H1 (cell line): ENCODE measurements around the gene POU6F2. TPM values are rescaled to one million over a fixed set of nuclear protein-coding genes. Genes with fewer than 3 reads are reported as not detected.

Experiments used
- CTCF ChIA-PET: fragments of 300-600 bp; sonication (Branson Sonifier 250); formaldehyde crosslinking; loops from one replicate; lab custom pipeline; 2021; ENCODE audit not compliant: partially characterized antibody; lab: Charles Lee
- POLR2A ChIA-PET: fragments of 300-600 bp; sonication (Branson Sonifier 250); formaldehyde crosslinking; loops from one replicate; lab custom pipeline; 2021; ENCODE audit warnings: inconsistent platforms; ENCODE audit not compliant: partially characterized antibody; lab: Charles Lee
- DNase-seq, 2 experiments: peaks; one replicate each; pipeline versions ENCODE4 v3.0.0 to v3.0.0-alpha.2; 2010 to 2022; ENCODE audit warnings: low spot score in 2 of 2, low read depth in 1 of 2, mixed read lengths in 1 of 2
- FAIRE-seq: peaks from 2 replicates; lab custom pipeline; 2011; peaks lifted over from hg19 to GRCh38; lab: Jason Lieb, UNC
- H2AFZ ChIP-seq: 2 replicates; pipeline ENCODE4 v1.8.1; 2012; ENCODE audit warnings: low read length, inconsistent platforms
- H2AK5ac ChIP-seq: 2 replicates; pipeline ENCODE4 v1.6.1; 2013; ENCODE audit warnings: low read depth, low read length
- H2BK120ac ChIP-seq: replicated peaks from 2 replicates; pipeline ENCODE3; 2013; ENCODE audit warnings: low read depth, low read length, inconsistent platforms
- H2BK12ac ChIP-seq: 2 replicates; pipeline ENCODE4 v1.6.1; 2013; ENCODE audit warnings: low read depth, low read length
- H2BK15ac ChIP-seq: 2 replicates; pipeline ENCODE4 v1.6.1; 2013; ENCODE audit warnings: low read length
- H2BK20ac ChIP-seq: 2 replicates; pipeline ENCODE4 v1.6.1; 2013; ENCODE audit warnings: low read length
- H2BK5ac ChIP-seq: 2 replicates; pipeline ENCODE4 v1.6.1; 2013; ENCODE audit warnings: low read depth, low read length
- H3K14ac ChIP-seq: 2 replicates; pipeline ENCODE4 v1.6.1; 2013; ENCODE audit warnings: inconsistent platforms; ENCODE audit not compliant: insufficient read length
- H3K18ac ChIP-seq: 2 replicates; pipeline ENCODE4 v1.6.1; 2013; ENCODE audit warnings: low read length; ENCODE audit errors: extremely low read depth
- H3K23ac ChIP-seq: 2 replicates; pipeline ENCODE4 v1.6.1; 2013; ENCODE audit warnings: inconsistent platforms; ENCODE audit not compliant: insufficient read length
- H3K23me2 ChIP-seq: 2 replicates; pipeline ENCODE4 v1.6.1; 2013; ENCODE audit warnings: low read depth, low read length
- H3K27ac ChIP-seq: 2 replicates; pipeline ENCODE4 v1.6.1; 2011; ENCODE audit warnings: low read depth, low read length, inconsistent platforms
- H3K27me3 ChIP-seq, 4 experiments: replicated peaks in 1 of 4; 1 replicate in 1 of 4; 2 replicates in 3 of 4; pipeline versions ENCODE4 v1.6.1 to v1.8.1; 2011 to 2013; ENCODE audit warnings: low read length in 3 of 4, mild to moderate bottlenecking in 3 of 4, inconsistent platforms in 2 of 4, mixed read lengths in 2 of 4, moderate library complexity in 1 of 4; ENCODE audit not compliant: control insufficient read depth in 3 of 4, insufficient read depth in 3 of 4; ENCODE audit errors: extremely low read depth in 1 of 4
- H3K36me3 ChIP-seq, 4 experiments: 2 replicates each; pipeline versions ENCODE4 v1.6.1 to v1.8.1; 2011 to 2013; ENCODE audit warnings: mild to moderate bottlenecking in 4 of 4, low read length in 3 of 4, moderate library complexity in 2 of 4, control low read depth in 1 of 4, inconsistent platforms in 1 of 4; ENCODE audit not compliant: insufficient read depth in 4 of 4, control insufficient read depth in 2 of 4
- H3K4ac ChIP-seq: replicated peaks from 2 replicates; pipeline ENCODE3; 2013; ENCODE audit warnings: low read length, low read depth, mixed read lengths, inconsistent platforms; ENCODE audit not compliant: insufficient read length
- H3K4me1 ChIP-seq, 4 experiments: replicated peaks in 1 of 4; 1 replicate in 1 of 4; 2 replicates in 3 of 4; pipeline versions ENCODE4 v1.6.1 to v1.8.1; 2011 to 2013; ENCODE audit warnings: low read length in 3 of 4, inconsistent platforms in 2 of 4, mixed read lengths in 1 of 4; ENCODE audit not compliant: insufficient read depth in 4 of 4, control insufficient read depth in 3 of 4
- H3K4me2 ChIP-seq, 2 experiments: 2 replicates each; pipeline versions ENCODE4 v1.6.1 to v1.8.1; 2011 to 2013; ENCODE audit warnings: low read depth in 2 of 2, low read length in 2 of 2, control low read depth in 1 of 2, inconsistent platforms in 1 of 2, mild to moderate bottlenecking in 1 of 2; ENCODE audit not compliant: insufficient read depth in 1 of 2
- H3K4me3 ChIP-seq, 4 experiments: fragments of 200-600, 300-600 bp in 1 of 4; sonication (generic), shearing (Covaris generic), sonication (Bioruptor Twin) in 1 of 4; 2 replicates each; pipeline versions ENCODE4 v1.5.1 to v1.8.1; 2011 to 2016; ENCODE audit warnings: low read length in 4 of 4, low read depth in 3 of 4, control low read depth in 2 of 4, inconsistent platforms in 2 of 4, mild to moderate bottlenecking in 2 of 4, mixed read lengths in 1 of 4, moderate library complexity in 1 of 4; ENCODE audit not compliant: insufficient read depth in 2 of 4; ENCODE audit errors: extremely low read depth in 1 of 4
- H3K56ac ChIP-seq: replicated peaks from 2 replicates; pipeline ENCODE3; 2013; ENCODE audit warnings: low read depth, mild to moderate bottlenecking, mixed read lengths, low read length, inconsistent platforms; ENCODE audit not compliant: insufficient read length
- H3K79me1 ChIP-seq: 2 replicates; pipeline ENCODE4 v1.6.1; 2013; ENCODE audit warnings: low read depth, low read length, control low read depth
- H3K79me2 ChIP-seq, 2 experiments: 2 replicates each; pipeline versions ENCODE4 v1.6.1 to v1.8.1; 2012 to 2013; ENCODE audit warnings: low read length in 2 of 2, mild to moderate bottlenecking in 2 of 2, inconsistent platforms in 1 of 2; ENCODE audit not compliant: insufficient read depth in 2 of 2, control insufficient read depth in 1 of 2
- H3K9ac ChIP-seq, 4 experiments: replicated peaks in 1 of 4; 1 replicate in 1 of 4; 2 replicates in 3 of 4; pipeline versions ENCODE4 v1.6.1 to v1.8.1; 2011 to 2013; ENCODE audit warnings: low read depth in 3 of 4, low read length in 3 of 4, control low read depth in 2 of 4, mild to moderate bottlenecking in 2 of 4, moderate library complexity in 2 of 4, inconsistent platforms in 1 of 4; ENCODE audit errors: extremely low read depth in 1 of 4
- H3K9me3 ChIP-seq, 2 experiments: 2 replicates each; pipeline versions ENCODE4 v1.6.1 to v1.8.1; 2012 to 2013; ENCODE audit warnings: mild to moderate bottlenecking in 2 of 2, moderate library complexity in 2 of 2, control low read depth in 1 of 2, inconsistent platforms in 1 of 2, low read depth in 1 of 2, low read length in 1 of 2, mixed read lengths in 1 of 2; ENCODE audit not compliant: insufficient read depth in 2 of 2
- H4K20me1 ChIP-seq, 2 experiments: replicated peaks in 1 of 2; 2 replicates each; pipeline versions ENCODE3 to v1.8.1; 2011 to 2013; ENCODE audit warnings: inconsistent platforms in 2 of 2, low read length in 2 of 2, mild to moderate bottlenecking in 1 of 2; ENCODE audit not compliant: insufficient read depth in 2 of 2, control insufficient read depth in 1 of 2
- H4K5ac ChIP-seq: 2 replicates; pipeline ENCODE4 v1.6.1; 2013; ENCODE audit warnings: low read length, low read depth, mixed read lengths, inconsistent platforms; ENCODE audit not compliant: insufficient read length
- H4K8ac ChIP-seq: 2 replicates; pipeline ENCODE4 v1.8.0; 2013; ENCODE audit warnings: mild to moderate bottlenecking, moderate library complexity, low read length, inconsistent platforms; ENCODE audit not compliant: insufficient read depth; ENCODE audit errors: extremely low read depth
- H4K91ac ChIP-seq: replicated peaks from 2 replicates; pipeline ENCODE3; 2013; ENCODE audit warnings: low read length, mixed read lengths, inconsistent platforms; ENCODE audit not compliant: insufficient read length
- CBX8 ChIP-seq: fragments of 300-800, 300-1000 bp; sonication (generic); IDR thresholded peaks from 2 replicates; pipeline ENCODE4 v1.7.1; 2016; ENCODE audit warnings: low read depth, low read length, borderline replicate concordance
- EP300 ChIP-seq, 2 experiments: IDR thresholded peaks; 1 replicate in 1 of 2; 2 replicates in 1 of 2; pipeline ENCODE4 v1.6.1; 2011 to 2012; ENCODE audit warnings: low read depth in 2 of 2, low read length in 2 of 2, mild to moderate bottlenecking in 2 of 2, borderline replicate concordance in 1 of 2, inconsistent platforms in 1 of 2, moderate library complexity in 1 of 2
- WGBS, 2 experiments: shearing (Covaris generic) in 1 of 2; methylation state at CpG; one replicate each; pipeline versions ENCODE4 v1.1.6 to v1.1.7; 2013 to 2015; ENCODE audit warnings: low lambda C conversion rate in 2 of 2, mixed read lengths in 2 of 2, inconsistent platforms in 1 of 2, low coverage in 1 of 2, missing lambda C conversion rate in 1 of 2; ENCODE audit not compliant: insufficient replicate concordance in 2 of 2, insufficient coverage in 1 of 2, insufficient read length in 1 of 2; ENCODE audit errors: extremely low coverage in 1 of 2, missing lambda C conversion rate in 1 of 2; 5-methylcytosine and 5-hydroxymethylcytosine counted together
- polyA plus RNA-seq, 7 experiments: library from polyadenylated mRNA; depleted of rRNA in 3 of 7; stranded (reverse) in 5 of 7; unstranded in 2 of 7; fragments of >200 nt in 5 of 7; fragments of 200-250 nt in 2 of 7; gene quantifications; 1 replicate in 5 of 7; 2 replicates in 1 of 7; 4 replicates in 1 of 7; pipeline versions ENCODE4 v1.2.1 to v1.2.3, GENCODE V29; 2011 to 2013; ENCODE audit warnings: missing spikeins in 2 of 7, mixed read lengths in 2 of 7
- total RNA-seq: library from RNA; stranded (reverse); fragmentation: NEBNext Ultra II Directional; extraction: Animal tissue kit (Norgen Biotek cat#: 25700); gene quantifications from 2 replicates; pipeline ENCODE4 v1.2.1, GENCODE V29; 2021

Gene POU6F2
- total and polyA plus RNA-seq, 2 of the 8 experiments (the other 6 are each of a cell fraction or from before 2014, with no cell fraction given), result 1.1 to 2.0 TPM

GRCh38 chr7:39321245-39321644, 343.5 kb downstream of the POU6F2 start:
- no peak overlapping the region for H2AFZ ChIP-seq
- no peak overlapping the region for H2BK120ac ChIP-seq
- H3K9me3 ChIP-seq, result peaks cover 4 to 6% of the 10 kb centered on the region in 2 experiments
- H2BK20ac ChIP-seq, result no peak overlapping the region
- WGBS, 2 experiments, result 80% methylated on average over 3 of the region's 3 CpGs; no CpG with 5 or more reads in 1 of the 2 experiments
- H3K23me2 ChIP-seq, result no peaks in the 10 kb centered on the region
- no peak overlapping the region for H3K9ac ChIP-seq
- TF ChIP-seq CBX8, result no peak
- no peak for TF ChIP-seq EP300 (IDR thresholded peaks at IDR 0.05; ENCODE audit: borderline replicate concordance in 1 of 2, low read depth in 2 of 2, low read length in 2 of 2)
- TF ChIP-seq, all 59 proteins: peak for 0
- Histone ChIP-seq H2BK12ac (no peak overlapping the region), H3K79me1 (no peaks in the 10 kb centered on the region), H4K91ac (no peak overlapping the region), H4K5ac (no peak overlapping the region), H3K4me1 (peaks cover 0 to 1% (median under 1%) of the 10 kb centered on the region in 4 experiments; a peak in 1 of 7 replicates), H4K20me1 (no peaks in the 10 kb centered on the region), H3K56ac (no peak overlapping the region), H3K36me3 (0 out of 8 replicates have a peak, but pooled peaks cover 0 to 5% (median 0%) of the 10 kb centered on the region in 4 experiments), H2AK5ac (no peak overlapping the region), H3K4me2 (no peak overlapping the region), H3K14ac (no peak overlapping the region), H4K8ac (no peak overlapping the region), H3K27ac (no peak overlapping the region), H3K4me3 (no peak overlapping the region), H3K23ac (no peak overlapping the region), H2BK15ac (no peak overlapping the region), H3K4ac (no peak overlapping the region), H3K18ac (no peak overlapping the region), H2BK5ac (no peak overlapping the region), H3K79me2 (no peaks in the 10 kb centered on the region), H3K27me3 (no peaks in the 10 kb centered on the region)
- FAIRE-seq, result no peak
- POLR2A ChIA-PET, result no interaction called here
- DNase-seq, result no peak
- CTCF ChIA-PET, result interaction anchor here (0.6 kb wide), 1 partner anchor 37 kb away, joined by 3 read pairs; no protein-coding TSS in a partner anchor
